WERI-Rb-1 (cell line): Measurements from ENCODE around the gene GET3.

Experiments used
- DNase-seq: peaks from one replicate; pipeline ENCODE4 v3.0.0-alpha.2; 2020
- H3K27ac ChIP-seq: fragments of 250-450 bp; sonication (Bioruptor Pico); 2 replicates; pipeline ENCODE4 v1.5.1; 2020; ENCODE audit warnings: mild to moderate bottlenecking, moderate library complexity
- H3K27me3 ChIP-seq: fragments of 250-450 bp; sonication (Bioruptor Pico); 2 replicates; pipeline ENCODE4 v1.5.1; 2021; ENCODE audit warnings: mild to moderate bottlenecking, low read depth, moderate library complexity; ENCODE audit not compliant: insufficient read depth, severe bottlenecking
- H3K36me3 ChIP-seq: fragments of 250-450 bp; sonication (Bioruptor Pico); 2 replicates; pipeline ENCODE4 v1.5.1; 2020; ENCODE audit warnings: mild to moderate bottlenecking, moderate library complexity
- H3K4me3 ChIP-seq: 2 replicates; pipeline ENCODE4 v1.5.1; 2011; ENCODE audit warnings: low read depth, mild to moderate bottlenecking, control low read depth, low read length
- H3K9me3 ChIP-seq: fragments of 250-450 bp; sonication (Bioruptor Pico); 2 replicates; pipeline ENCODE4 v1.5.1; 2021; ENCODE audit warnings: mild to moderate bottlenecking, moderate library complexity; ENCODE audit not compliant: severe bottlenecking
- CTCF ChIP-seq: IDR thresholded peaks from 2 replicates; pipeline ENCODE4 v1.5.1; 2011; ENCODE audit warnings: low read depth, mild to moderate bottlenecking, control low read depth, inconsistent platforms, low read length

The GET3 gene

GRCh38 chr19:12788042-12788681 is 50.9 kb downstream of the GET3 start:
- no peaks in the 10 kb centered on the region for H3K9me3 ChIP-seq
- peak overlapping the region; percentile 96 for H3K27ac ChIP-seq
- no peaks in the 10 kb centered on the region for H3K27me3 ChIP-seq
- H3K36me3 ChIP-seq = no peaks in the 10 kb centered on the region
- no peak for TF ChIP-seq CTCF
- DNase-seq = no peak
- H3K4me3 ChIP-seq = peak overlapping the region; percentile 81

GRCh38 chr19:12788682-12789097 is 51.4 kb downstream of the GET3 start:
- TF ChIP-seq CTCF = no peak
- Histone ChIP-seq H3K36me3 (no peaks in the 10 kb centered on the region), H3K27ac (peak overlapping the region; percentile 96), H3K27me3 (no peaks in the 10 kb centered on the region), H3K9me3 (no peaks in the 10 kb centered on the region), H3K4me3 (peak overlapping the region; percentile 81)
- DNase-seq = peak; percentile 90

- TF ChIP-seq CTCF = no peak
- Histone ChIP-seq H3K9me3 (no peaks in the 10 kb centered on the region), H3K36me3 (no peaks in the 10 kb centered on the region), H3K27ac (peak overlapping the region; percentile 96), H3K4me3 (peak overlapping the region; percentile 81), H3K27me3 (no peaks in the 10 kb centered on the region)
- no peak for DNase-seq
These were observed 52.0 kb downstream of the GET3 start for GRCh38 chr19:12789098-12789903.

GRCh38 chr19:12789904-12790619 is 52.8 kb downstream of the GET3 start:
- no peaks in the 10 kb centered on the region for H3K9me3 ChIP-seq
- H3K4me3 ChIP-seq = peak overlapping the region; percentile 81
- peak; percentile 98 for DNase-seq
- no peaks in the 10 kb centered on the region for H3K36me3 ChIP-seq
- H3K27me3 ChIP-seq = no peaks in the 10 kb centered on the region
- peak overlapping the region; percentile 96 for H3K27ac ChIP-seq
- TF ChIP-seq CTCF = no peak

GRCh38 chr19:12790628-12791344 is 53.5 kb downstream of the GET3 start:
- H3K4me3 ChIP-seq = peak overlapping the region; percentile 81
- DNase-seq = no peak
- TF ChIP-seq CTCF = no peak
- no peaks in the 10 kb centered on the region for H3K9me3 ChIP-seq
- H3K27ac ChIP-seq = peak overlapping the region; percentile 96
- no peaks in the 10 kb centered on the region for H3K36me3 ChIP-seq
- no peaks in the 10 kb centered on the region for H3K27me3 ChIP-seq
